DMS79 treated with DMSO at 0.1 percent for 48 hours (cell line): ENCODE results near the gene AP1M1.
A peak's percentile ranks its signal among the peaks of the same experiment; 100 is the strongest.

ENCODE experiments used
- DNase-seq: peaks from one replicate; lab custom pipeline; 2025; lab: John Stamatoyannopoulos, UW

Gene AP1M1

GRCh38 chr19:16185123-16185767 is 12.5 kb upstream of the AP1M1 start, which contains the start of gene FAM32A:
Gene FAM32A, plus strand, starts transcription at chr19:16185410. Its CDS starts 33 bp downstream, at chr19:16185443.
- peak; percentile 96 for DNase-seq

GRCh38 chr19:16185768-16186123 is 12.0 kb upstream of the AP1M1 start:
- no peak for DNase-seq

GRCh38 chr19:16188521-16188920 is 9.2 kb upstream of the AP1M1 start:
- DNase-seq, result no peak

- DNase-seq, result no peak
Observed at GRCh38 chr19:16190198-16190597, 7.5 kb upstream of the AP1M1 start.

- no peak for DNase-seq
Observed at GRCh38 chr19:16190736-16191135, 7.0 kb upstream of the AP1M1 start.

GRCh38 chr19:16191216-16191908 is 6.3 kb upstream of the AP1M1 start:
- no peak for DNase-seq

- no peak for DNase-seq
Observed at GRCh38 chr19:16193466-16193865, 4.2 kb upstream of the AP1M1 start.

GRCh38 chr19:16197188-16197621 is 506 bp upstream of the AP1M1 start:
- no peak for DNase-seq

- DNase-seq, result no peak
Observed at GRCh38 chr19:16198370-16198651, 600 bp downstream of the AP1M1 start.

- DNase-seq, result no peak
Observed at GRCh38 chr19:16199275-16199932, 1.7 kb downstream of the AP1M1 start.

- no peak for DNase-seq
Observed at GRCh38 chr19:16200038-16201010, 2.6 kb downstream of the AP1M1 start.

GRCh38 chr19:16201011-16201391 is 3.3 kb downstream of the AP1M1 start:
- DNase-seq, result no peak

- DNase-seq, result peak; percentile 9
Observed at GRCh38 chr19:16202320-16203255, 4.9 kb downstream of the AP1M1 start.

GRCh38 chr19:16203256-16204004 is 5.7 kb downstream of the AP1M1 start:
- DNase-seq, result no peak

- DNase-seq, result no peak
Observed at GRCh38 chr19:16204005-16204294, 6.2 kb downstream of the AP1M1 start.

GRCh38 chr19:16205205-16206045 is 7.7 kb downstream of the AP1M1 start:
- no peak for DNase-seq

- no peak for DNase-seq
Observed at GRCh38 chr19:16206046-16206605, 8.4 kb downstream of the AP1M1 start.

GRCh38 chr19:16206637-16207036 is 8.9 kb downstream of the AP1M1 start:
- no peak for DNase-seq

- no peak for DNase-seq
Observed at GRCh38 chr19:16207063-16207462, 9.4 kb downstream of the AP1M1 start.
